ENCODE measurements around the gene ATP1B4. TPM values are rescaled to one million over a fixed set of nuclear protein-coding genes. Genes with fewer than 3 reads are reported as not detected.

Gene ATP1B4
- total and polyA plus RNA-seq, 10 of the 15 experiments (the other 5 are each of a cell fraction or from before 2014, with no cell fraction given): not detected

DNA sequence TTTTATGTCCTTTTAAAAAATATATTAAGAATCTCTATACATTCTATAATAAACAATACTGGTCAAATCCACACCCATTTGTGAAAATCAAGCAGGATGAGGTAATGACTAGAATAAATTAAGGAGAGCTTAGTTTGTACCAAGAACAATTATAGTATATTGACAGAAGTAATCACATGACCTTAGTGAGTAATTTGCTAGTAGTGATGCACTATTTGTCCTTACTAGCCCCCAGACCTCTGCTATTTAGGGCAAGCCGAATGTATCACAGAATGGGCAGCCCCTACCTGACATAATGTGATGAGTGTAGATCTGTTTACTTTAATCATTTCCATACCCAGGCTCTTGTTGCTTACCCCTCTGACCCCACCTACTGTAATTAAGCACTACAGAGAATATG is 15.8 kb downstream of the ATP1B4 start:
- no peaks in the 10 kb centered on the region for H3K79me2 ChIP-seq (ENCODE audit: control insufficient read depth, insufficient read depth, low read length)
- CTCF ChIA-PET: no interaction called here
- SMC1A ChIA-PET (ENCODE audit: uncharacterized antibody, unreplicated experiment): interaction anchor here (1.1 kb wide), 1 partner anchor 71 kb away, joined by 3 read pairs; no protein-coding TSS in a partner anchor
- H3K27me3 ChIP-seq (replicated peaks in 1 of 2; ENCODE audit: control insufficient read depth in 2 of 2, insufficient read depth in 2 of 2, low read length in 1 of 2): no peaks in the 10 kb centered on the region; a peak in 1 of 4 replicates
- H3K36me3 ChIP-seq (ENCODE audit: control insufficient read depth in 2 of 2, insufficient read depth in 2 of 2, low read length in 1 of 2): no peaks in the 10 kb centered on the region
- DNase-seq (ENCODE audit: low read depth, low spot score) (no peak), ATAC-seq (no peak), FAIRE-seq (no peak)
- intact Hi-C loops (cut with micrococcal nuclease; ENCODE audit: unreplicated experiment) (no loop called here), in situ Hi-C loops (cut with MboI) (no loop called here)
- RAD21 ChIA-PET (ENCODE audit: unreplicated experiment): no interaction called here
- H3K4me2 ChIP-seq (ENCODE audit: control insufficient read depth, insufficient read depth): no peak overlapping the region
- no TSS peak for BruUV-seq (replicated peaks)
- H2AFZ ChIP-seq (ENCODE audit: control insufficient read depth, low read depth, low read length): no peak overlapping the region
- no peak overlapping the region for H3K4me3 ChIP-seq
- TF ChIP-seq GATAD2B (conservative IDR thresholded peaks at IDR 0.05; ENCODE audit: low read depth) (no peak), MYC (IDR thresholded peaks at IDR 0.05; ENCODE audit: insufficient read depth, insufficient read length, insufficient replicate concordance, low read length, severe bottlenecking) (no peak), IRF4 (IDR thresholded peaks at IDR 0.05; ENCODE audit: low read depth, low read length) (no peak), NR2C1 (IDR thresholded peaks at IDR 0.05) (no peak), PAX5 (IDR thresholded peaks at IDR 0.05; ENCODE audit: borderline replicate concordance, low read depth, low read length) (no peak), MTA2 (IDR thresholded peaks at IDR 0.05; ENCODE audit: low read depth) (no peak), ZBED1 (IDR thresholded peaks at IDR 0.05; ENCODE audit: borderline replicate concordance) (no peak), KAT2A (conservative IDR thresholded peaks at IDR 0.05; ENCODE audit: control insufficient read depth, low read depth, low read length) (no peak), STAT3 (IDR thresholded peaks at IDR 0.05; ENCODE audit: low read depth, low read length) (no peak), TARDBP (IDR thresholded peaks at IDR 0.05; ENCODE audit: borderline replicate concordance) (no peak), SREBF2 (IDR thresholded peaks at IDR 0.05; ENCODE audit: low read length) (no peak), JUNB (IDR thresholded peaks at IDR 0.05) (no peak), ZNF274 (IDR thresholded peaks at IDR 0.05; ENCODE audit: insufficient read depth, insufficient read length) (no peak), RBBP5 (conservative IDR thresholded peaks at IDR 0.05) (no peak), YY1 (IDR thresholded peaks at IDR 0.05; ENCODE audit: low read depth, low read length) (no peak), ZSCAN29 (IDR thresholded peaks at IDR 0.05) (no peak)
- TF ChIP-seq, protein P1, sequence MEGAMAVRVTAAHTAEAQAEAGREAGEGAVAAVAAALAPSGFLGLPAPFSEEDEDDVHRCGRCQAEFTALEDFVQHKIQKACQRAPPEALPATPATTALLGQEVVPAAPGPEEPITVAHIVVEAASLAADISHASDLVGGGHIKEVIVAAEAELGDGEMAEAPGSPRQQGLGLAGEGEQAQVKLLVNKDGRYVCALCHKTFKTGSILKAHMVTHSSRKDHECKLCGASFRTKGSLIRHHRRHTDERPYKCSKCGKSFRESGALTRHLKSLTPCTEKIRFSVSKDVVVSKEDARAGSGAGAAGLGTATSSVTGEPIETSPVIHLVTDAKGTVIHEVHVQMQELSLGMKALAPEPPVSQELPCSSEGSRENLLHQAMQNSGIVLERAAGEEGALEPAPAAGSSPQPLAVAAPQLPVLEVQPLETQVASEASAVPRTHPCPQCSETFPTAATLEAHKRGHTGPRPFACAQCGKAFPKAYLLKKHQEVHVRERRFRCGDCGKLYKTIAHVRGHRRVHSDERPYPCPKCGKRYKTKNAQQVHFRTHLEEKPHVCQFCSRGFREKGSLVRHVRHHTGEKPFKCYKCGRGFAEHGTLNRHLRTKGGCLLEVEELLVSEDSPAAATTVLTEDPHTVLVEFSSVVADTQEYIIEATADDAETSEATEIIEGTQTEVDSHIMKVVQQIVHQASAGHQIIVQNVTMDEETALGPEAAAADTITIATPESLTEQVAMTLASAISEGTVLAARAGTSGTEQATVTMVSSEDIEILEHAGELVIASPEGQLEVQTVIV (IDR thresholded peaks at IDR 0.05; ENCODE audit: borderline replicate concordance, partially characterized antibody): no peak
- TF ChIP-seq, protein P2, sequence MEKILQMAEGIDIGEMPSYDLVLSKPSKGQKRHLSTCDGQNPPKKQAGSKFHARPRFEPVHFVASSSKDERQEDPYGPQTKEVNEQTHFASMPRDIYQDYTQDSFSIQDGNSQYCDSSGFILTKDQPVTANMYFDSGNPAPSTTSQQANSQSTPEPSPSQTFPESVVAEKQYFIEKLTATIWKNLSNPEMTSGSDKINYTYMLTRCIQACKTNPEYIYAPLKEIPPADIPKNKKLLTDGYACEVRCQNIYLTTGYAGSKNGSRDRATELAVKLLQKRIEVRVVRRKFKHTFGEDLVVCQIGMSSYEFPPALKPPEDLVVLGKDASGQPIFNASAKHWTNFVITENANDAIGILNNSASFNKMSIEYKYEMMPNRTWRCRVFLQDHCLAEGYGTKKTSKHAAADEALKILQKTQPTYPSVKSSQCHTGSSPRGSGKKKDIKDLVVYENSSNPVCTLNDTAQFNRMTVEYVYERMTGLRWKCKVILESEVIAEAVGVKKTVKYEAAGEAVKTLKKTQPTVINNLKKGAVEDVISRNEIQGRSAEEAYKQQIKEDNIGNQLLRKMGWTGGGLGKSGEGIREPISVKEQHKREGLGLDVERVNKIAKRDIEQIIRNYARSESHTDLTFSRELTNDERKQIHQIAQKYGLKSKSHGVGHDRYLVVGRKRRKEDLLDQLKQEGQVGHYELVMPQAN (conservative IDR thresholded peaks at IDR 0.05): no peak
- TF ChIP-seq, protein P3, sequence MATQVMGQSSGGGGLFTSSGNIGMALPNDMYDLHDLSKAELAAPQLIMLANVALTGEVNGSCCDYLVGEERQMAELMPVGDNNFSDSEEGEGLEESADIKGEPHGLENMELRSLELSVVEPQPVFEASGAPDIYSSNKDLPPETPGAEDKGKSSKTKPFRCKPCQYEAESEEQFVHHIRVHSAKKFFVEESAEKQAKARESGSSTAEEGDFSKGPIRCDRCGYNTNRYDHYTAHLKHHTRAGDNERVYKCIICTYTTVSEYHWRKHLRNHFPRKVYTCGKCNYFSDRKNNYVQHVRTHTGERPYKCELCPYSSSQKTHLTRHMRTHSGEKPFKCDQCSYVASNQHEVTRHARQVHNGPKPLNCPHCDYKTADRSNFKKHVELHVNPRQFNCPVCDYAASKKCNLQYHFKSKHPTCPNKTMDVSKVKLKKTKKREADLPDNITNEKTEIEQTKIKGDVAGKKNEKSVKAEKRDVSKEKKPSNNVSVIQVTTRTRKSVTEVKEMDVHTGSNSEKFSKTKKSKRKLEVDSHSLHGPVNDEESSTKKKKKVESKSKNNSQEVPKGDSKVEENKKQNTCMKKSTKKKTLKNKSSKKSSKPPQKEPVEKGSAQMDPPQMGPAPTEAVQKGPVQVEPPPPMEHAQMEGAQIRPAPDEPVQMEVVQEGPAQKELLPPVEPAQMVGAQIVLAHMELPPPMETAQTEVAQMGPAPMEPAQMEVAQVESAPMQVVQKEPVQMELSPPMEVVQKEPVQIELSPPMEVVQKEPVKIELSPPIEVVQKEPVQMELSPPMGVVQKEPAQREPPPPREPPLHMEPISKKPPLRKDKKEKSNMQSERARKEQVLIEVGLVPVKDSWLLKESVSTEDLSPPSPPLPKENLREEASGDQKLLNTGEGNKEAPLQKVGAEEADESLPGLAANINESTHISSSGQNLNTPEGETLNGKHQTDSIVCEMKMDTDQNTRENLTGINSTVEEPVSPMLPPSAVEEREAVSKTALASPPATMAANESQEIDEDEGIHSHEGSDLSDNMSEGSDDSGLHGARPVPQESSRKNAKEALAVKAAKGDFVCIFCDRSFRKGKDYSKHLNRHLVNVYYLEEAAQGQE (IDR thresholded peaks at IDR 0.05; ENCODE audit: low read depth, low read length): no peak
- no peaks in the 10 kb centered on the region for H3K9me3 ChIP-seq (replicated peaks; ENCODE audit: control insufficient read depth, insufficient read depth, low read length)
- no peaks in the 10 kb centered on the region for H3K4me1 ChIP-seq (ENCODE audit: control insufficient read depth, insufficient read depth, low read length)
- no peak overlapping the region for H3K9ac ChIP-seq (ENCODE audit: control insufficient read depth, insufficient read depth, low read length)
- 0% methylated on average over 1 of the region's 1 CpG for WGBS (ENCODE audit: insufficient coverage, insufficient replicate concordance, low lambda C conversion rate, missing lambda C conversion rate)
- no peaks in the 10 kb centered on the region for H4K20me1 ChIP-seq (ENCODE audit: control insufficient read depth, insufficient read depth)
- no peak overlapping the region for H3K27ac ChIP-seq (ENCODE audit: control insufficient read depth, insufficient read depth)
- POLR2A ChIA-PET: no interaction called here
